Amniotic stem cell (primary cell): Measurements from ENCODE around the gene BRINP3.

ENCODE experiments used
- DNase-seq: peaks from one replicate; lab custom pipeline; 2025; lab: John Stamatoyannopoulos, UW

The BRINP3 gene

DNA sequence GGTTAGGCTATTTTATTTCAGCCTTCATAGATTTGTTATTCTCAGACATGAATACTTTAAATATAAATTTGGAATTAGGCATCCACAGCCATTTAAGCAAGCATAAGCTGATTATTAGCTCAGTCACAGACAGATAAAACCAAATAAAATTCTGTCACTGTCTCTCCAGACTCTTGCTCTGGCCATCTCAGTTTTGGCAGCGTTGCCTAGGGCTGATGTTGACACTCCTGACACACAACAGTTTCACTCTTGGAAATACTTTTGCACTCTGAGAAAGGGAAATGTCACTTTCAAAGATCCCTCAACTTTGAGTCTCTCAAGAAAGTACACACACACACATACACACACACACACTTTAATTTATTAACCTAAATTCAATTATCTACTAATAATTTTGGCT, 372.7 kb downstream of the BRINP3 start:
- no peak for DNase-seq

DNA sequence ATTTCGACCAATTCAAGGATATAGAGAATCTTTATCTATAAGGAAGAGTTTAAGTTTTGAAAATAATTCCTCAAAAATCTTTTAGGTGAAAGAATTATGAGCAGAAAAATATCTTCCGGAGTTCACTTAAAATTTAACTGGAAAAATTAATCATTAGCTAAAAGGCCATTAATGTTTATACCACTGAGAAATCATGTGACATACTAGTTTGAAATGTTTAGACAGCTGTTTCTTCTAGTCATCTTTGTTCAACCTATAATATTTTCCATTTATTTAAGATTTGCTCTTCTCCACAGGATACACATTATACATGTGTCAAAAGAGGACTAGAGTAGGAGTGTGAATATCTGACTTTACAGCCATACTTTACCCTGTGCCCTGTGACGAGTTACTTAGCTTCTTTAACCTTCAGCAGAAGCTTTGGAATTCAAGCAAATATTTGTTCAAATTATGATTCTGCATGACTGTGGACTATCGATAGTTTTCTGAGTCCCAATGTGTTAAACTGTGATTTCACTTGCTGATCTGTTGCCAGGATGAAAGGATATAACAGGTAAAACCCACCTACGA, 374.8 kb downstream of the BRINP3 start:
- no peak for DNase-seq

DNA sequence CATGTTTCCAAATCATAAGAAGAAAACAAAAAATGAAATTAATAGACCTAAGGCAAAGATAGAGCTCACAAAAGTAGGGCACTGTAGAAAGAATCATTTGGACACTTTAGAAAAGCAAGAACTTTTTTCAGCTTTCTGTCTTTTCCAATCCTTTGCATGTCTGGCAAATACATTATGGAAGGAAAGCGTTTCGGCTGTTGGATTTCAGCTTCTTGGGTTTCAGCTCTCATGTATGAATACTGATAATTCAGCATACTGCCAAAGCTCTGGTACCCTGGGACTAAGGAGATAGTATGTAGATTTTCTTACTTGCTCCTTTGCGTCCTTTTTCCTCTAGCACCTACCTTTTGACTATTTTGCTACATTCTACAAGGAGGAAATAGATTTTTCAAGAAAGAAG, 375.9 kb downstream of the BRINP3 start:
- no peak for DNase-seq

DNA sequence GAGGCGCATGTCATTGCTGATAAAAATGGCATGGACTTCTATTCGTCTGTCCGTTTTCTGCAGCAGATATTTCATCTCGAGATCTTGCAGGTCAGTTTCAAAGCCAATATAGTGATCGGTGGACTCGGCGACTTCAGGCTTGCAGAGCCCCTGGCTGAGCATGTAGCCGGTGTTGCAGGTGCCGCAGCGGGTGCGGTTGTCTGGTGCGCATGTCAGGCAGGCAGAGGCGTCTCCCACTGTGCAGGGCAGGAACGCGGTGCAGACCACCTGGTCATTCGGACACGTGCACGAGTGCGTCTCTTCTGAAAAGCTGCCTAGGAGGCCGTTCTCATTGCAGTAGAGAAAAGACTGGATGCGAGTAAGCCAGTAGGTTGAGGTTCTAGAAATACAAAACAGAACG, 378.9 kb downstream of the BRINP3 start:
- no peak for DNase-seq

DNA sequence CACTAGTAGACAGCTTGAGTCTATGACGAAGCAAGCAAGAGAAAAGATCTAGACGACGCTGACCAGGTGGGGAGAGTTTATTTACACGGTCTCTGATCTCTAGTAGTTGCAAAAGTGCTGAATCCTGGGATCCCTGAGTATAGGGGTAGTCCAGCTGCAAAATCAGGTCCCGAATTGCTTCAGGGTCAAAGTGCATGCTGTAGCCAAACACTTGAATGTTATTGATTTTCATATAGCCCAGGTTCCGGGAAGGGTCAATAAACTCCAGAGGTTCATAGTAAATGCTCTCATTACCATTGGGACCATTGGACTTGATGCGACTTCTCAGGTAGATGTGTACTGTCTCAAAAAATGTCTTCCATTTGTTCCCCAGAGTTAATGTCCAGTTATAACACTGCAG, 379.6 kb downstream of the BRINP3 start:
- no peak for DNase-seq

DNA sequence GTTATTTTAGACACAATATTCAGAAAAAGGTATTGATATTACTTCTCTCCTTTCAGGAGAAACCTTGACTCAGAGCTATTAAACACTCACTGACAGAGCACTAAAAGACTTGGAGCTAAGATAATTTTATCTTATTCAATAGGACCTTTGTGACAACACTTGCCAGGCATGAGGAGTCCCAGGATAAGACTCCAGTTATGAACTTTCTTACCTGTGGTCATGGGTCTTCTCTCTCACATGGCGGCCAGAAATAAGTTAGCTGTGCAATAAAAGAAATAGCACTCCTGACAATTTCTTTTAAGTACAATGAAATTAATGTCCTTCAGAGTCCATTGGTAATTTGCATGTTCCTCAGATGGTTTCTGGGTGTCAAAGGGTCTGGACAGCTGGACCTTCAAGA, 382.1 kb downstream of the BRINP3 start:
- DNase-seq, result no peak

DNA sequence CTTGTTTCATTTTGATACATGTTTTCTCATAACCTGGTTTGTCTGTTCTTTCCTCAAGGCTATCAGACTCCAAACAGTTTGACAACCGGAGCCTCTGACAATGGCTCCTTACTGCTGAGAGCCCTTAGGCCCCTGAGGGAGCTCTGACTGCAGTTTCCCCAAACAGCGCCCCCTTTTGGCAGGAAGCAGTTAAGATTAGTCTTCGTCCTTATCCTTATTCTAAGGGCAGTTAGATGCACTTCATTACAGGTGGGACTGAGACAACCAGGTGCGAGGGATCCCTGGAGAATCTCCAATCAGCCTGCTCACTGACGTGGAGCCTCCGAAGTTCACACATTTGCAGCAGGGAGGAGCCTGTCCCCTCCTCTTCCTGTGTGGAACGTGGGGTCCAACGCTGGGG, 393.1 kb downstream of the BRINP3 start:
- DNase-seq, result no peak

DNA sequence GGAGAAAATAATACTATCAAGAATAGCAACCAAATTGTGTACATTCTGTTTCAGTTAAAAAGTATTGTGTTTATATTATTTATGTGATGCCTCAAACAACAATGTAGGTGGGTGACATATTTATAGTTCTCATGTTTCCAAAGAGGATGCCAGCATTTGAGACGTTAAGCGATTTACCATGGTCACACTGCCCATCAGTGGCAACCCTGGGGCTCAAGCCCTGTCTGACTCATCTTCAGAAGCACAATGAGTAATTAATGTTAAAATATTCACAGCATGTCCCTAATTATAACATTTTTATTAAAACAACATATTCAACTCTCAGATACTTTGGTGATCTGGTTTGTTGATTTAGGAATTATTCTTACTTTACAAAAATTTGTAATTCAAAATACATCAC, 409.4 kb downstream of the BRINP3 start:
- no peak for DNase-seq

DNA sequence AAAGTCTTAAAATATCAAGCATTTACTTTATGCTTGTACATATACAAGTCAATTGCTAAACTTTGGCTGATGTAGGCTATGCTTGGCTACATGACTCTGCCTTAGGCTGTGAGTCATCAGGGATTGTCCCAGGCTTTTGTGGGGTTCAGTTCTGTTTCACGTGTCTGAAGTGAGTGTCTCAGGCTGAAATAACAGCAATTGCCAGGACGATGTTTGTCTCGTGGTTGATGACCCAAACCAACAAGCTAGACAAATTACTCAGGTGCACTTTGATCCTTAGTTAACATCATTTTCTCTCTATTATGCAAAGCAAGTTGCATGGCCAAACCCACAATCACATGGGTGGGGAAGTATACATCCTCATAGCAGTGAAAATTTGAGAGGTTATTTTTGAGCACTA, 410.1 kb downstream of the BRINP3 start:
- no peak for DNase-seq

DNA sequence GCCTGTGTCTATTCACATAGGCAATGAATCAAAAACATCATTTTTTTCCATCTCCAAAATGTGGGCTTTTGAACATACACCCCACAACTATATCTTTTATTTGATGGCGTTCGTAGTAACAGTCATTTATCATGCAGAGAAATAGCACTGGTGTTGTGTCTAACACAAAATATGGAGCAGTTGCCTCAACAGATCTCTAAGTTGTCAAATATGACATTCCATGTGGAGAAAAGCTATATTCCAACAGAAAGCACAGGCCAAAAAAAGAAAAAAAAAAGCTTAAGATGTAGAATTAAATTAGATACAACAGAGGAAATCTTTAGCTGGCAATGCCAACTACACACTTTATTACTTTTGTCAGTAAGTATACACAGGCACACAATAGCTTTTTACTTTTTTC, 411.7 kb downstream of the BRINP3 start:
- no peak for DNase-seq

DNA sequence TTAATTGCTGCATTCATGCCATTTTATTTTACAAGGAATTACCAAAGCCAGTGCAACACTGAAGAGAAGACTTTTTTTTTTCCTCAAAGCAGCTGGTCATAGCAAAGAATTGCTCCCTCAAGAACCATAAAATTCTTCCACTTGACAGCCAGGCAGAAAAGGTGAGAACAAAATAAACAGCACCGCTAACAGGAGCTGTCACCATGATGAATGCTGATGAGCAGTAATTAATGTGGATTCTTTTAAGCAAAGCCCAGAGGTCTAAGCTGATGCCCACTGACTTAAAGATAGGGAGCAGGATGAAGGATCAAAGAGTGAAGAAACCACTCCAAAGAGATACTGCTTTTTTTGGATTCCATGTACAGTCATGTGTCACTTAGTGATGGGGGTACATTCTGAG, 428.4 kb downstream of the BRINP3 start:
- no peak for DNase-seq
